GM19193 (cell line): ENCODE measurements around the gene USP22.

Experiments
- POLR2A ChIP-seq: IDR thresholded peaks from 4 replicates; pipeline ENCODE4 v1.6.1; 2011; ENCODE audit not compliant: insufficient read depth, insufficient read length; ENCODE audit errors: extremely low read depth

USP22 gene

DNA sequence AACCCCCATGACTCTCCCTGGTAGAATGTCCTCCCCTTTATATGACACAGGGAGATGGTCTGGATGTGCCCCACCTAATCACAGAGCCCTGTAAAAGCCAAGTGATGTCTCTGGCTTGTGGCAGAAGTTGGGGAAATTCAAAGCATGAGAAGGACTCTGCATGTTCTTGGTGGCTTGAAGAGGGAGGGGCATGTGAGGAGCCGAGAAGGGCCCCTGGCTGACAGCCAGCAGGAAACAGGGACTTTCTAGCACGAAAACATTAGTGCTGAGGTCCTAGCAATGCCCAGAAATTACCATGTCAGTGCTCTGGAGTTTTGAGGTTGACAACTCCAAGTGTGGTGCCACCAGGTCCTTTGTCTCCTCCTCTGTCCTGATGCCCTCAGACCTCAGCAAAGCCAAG is 75.9 kb downstream of the USP22 start:
- no peak for TF ChIP-seq POLR2A

DNA sequence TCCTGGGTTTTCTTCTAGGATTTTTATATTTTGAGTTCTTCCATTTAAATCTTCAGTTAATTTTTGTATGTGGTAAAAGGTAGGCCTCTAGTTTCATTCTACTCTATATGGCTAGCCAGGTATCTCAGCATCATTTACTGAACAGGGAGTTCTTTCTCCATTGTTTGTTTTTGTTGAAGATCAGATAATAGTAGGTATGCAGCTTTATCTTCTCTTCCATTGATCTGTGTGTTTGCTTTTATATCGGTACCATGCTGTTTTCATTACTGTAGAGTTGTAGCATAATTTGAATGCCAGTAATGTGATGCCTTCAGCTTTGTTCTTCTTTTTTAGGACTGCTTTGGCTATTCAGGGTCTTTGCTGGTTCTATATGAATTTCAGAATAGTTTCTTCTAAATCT is 77.3 kb downstream of the USP22 start:
- no peak for TF ChIP-seq POLR2A

DNA sequence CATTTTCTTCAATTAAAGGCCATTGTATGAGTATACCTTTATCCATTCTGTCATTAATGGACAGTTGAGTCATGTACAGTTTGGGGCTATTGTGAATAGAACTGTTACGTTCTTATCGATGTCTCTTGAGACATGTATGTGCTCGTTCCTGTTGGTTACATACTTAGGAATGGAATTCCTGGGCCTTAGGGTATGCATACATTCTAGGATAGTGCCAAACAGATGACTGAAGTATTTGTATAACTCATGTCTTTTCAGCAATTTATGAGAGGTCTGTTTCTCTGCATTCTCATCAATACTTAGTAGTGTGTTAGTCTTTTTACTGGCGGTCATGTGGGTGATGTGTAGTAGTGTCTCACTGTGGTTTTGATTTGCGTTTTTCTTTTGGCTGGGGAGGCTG is 81.2 kb downstream of the USP22 start:
- no peak for TF ChIP-seq POLR2A

DNA sequence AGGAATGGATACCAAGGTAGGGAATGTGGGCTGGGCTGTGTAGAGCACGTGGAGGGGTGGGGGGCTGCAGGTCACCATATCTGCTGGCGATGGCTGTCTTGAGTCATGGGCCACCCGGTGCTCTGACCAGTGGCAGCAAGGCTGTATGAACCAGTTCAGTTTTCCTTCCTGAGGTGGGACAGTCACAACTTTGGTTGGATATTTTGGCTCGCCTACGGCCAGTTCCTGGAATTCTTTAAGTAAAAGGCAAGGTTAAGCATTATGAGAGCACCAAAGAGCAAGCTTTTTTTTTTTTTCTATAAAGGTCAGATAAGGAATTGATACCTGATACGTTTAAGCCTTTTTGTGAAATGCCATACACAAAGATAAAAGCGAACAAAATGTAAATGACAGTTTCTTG is 81.9 kb downstream of the USP22 start:
- no peak for TF ChIP-seq POLR2A

DNA sequence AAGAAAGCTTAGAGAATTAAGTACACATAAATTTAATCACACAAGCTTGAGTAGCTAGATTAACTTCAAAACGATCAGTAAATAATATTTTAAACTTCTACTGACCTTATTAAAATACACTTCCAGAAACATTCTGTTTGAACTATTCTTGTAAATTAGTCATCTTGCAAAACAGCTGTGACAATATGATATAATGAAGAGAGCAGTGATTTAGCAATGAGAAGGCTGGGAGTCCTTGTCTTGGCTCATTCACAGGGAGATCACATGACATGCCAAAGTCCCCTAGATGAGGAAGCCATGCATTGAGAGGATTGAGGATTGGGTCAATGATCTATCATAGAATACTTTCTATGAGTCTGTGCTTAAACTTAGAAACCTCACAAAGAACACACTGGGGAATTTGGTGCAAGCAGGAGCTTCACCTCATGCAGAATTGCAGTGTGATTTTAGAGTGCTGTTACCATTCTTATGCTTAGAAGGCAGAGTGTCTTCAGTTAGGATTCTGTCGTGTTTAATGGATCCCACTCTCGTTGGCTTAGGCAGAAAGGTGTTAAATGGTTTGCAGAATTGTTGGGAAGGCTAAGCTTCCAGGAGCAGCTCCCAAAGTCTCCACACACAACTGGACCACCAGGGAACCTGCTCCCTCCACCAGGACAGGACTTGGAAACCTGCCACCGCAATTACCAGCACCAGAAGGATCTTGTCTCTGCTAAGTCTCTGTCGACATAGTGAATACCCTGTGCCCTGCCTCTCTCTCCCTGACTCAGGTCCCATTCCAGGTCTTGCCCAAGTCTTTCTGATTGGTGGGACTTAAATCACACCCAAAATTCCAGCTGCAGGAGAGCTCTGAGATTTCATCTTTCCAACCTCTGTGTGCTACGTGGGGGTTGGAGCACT is 87.1 kb downstream of the USP22 start:
- no peak for TF ChIP-seq POLR2A

DNA sequence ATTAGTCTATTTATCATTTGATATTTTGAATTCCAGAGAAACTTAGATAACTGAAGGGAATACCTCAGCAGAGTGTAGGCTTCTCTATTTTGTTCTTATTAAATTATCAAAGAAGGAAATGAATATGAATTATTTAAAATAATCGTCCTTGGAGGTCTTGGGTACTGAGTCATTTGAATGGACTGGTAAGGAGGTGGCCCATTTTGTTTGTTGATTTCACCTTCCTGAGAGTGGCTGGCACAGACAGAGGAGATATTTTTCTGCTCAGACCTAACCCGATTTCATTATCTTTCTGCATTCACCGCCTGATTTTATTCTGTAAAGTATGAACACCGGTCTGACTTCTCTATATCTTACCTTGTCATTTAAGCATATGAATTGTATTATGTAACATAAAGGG is 88.0 kb downstream of the USP22 start:
- TF ChIP-seq POLR2A = no peak

DNA sequence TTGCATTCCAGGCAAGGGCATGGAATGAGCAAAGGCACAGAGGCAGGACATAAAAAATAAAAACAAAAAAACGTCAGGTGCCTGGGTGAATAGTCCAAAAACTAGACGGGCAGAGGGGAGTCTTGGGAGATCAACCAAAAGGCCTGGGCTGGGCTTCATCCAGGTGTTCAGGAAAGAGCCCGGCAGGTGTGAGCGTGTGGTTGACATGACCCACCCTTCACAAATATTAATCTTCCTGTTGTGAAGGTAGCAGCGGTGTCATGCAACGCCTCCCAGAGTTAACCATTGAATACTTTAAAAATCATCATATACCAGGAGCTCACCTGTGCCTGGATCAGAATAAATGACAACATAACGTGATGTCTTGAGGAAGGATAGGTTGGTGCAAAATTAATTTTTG is 90.6 kb downstream of the USP22 start:
- no peak for TF ChIP-seq POLR2A
